ENCODE results near the gene SMPD3.

DNA sequence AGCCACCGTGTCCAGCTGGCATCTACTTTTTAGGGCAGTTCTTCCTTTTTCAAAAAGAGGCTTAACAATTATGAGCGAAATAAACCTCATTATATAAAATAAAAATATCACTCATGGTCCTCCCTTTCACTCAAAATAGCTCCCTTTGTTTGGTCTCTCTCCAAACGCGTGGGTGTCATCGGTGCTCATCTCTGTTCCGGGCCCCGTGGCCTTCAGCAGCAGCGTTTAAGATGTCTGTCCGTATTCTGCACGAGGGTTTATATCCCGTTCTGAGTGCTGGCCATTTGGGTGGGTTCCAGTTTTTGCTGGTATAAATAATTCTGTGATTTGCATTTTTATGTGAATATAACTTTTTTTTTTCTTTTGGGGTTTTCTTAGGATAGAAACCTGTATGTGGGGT is 104.1 kb downstream of the SMPD3 start:
- TF ChIP-seq POLR2A (IDR thresholded peaks at IDR 0.05): no peak
- TF ChIP-seq, protein P1, sequence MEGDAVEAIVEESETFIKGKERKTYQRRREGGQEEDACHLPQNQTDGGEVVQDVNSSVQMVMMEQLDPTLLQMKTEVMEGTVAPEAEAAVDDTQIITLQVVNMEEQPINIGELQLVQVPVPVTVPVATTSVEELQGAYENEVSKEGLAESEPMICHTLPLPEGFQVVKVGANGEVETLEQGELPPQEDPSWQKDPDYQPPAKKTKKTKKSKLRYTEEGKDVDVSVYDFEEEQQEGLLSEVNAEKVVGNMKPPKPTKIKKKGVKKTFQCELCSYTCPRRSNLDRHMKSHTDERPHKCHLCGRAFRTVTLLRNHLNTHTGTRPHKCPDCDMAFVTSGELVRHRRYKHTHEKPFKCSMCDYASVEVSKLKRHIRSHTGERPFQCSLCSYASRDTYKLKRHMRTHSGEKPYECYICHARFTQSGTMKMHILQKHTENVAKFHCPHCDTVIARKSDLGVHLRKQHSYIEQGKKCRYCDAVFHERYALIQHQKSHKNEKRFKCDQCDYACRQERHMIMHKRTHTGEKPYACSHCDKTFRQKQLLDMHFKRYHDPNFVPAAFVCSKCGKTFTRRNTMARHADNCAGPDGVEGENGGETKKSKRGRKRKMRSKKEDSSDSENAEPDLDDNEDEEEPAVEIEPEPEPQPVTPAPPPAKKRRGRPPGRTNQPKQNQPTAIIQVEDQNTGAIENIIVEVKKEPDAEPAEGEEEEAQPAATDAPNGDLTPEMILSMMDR (IDR thresholded peaks at IDR 0.05): no peak
